DND-41 (cell line): ENCODE measurements around the gene ETFRF1.
A peak's percentile ranks its signal among the peaks of the same experiment; 100 is the strongest.

Source experiments
- ATAC-seq: fragments of 200-7000 bp; cut with Tn5 transposase; 3 replicates; pipeline ENCODE4 v1.9.1; 2021; ENCODE audit warnings: low read depth; ENCODE audit not compliant: insufficient read depth
- DNase-seq: peaks from one replicate; pipeline ENCODE4 v3.0.0-alpha.2; 2020
- H2AFZ ChIP-seq: 2 replicates; pipeline ENCODE4 v1.6.0; 2012; ENCODE audit warnings: low read depth, low read length
- H3K27ac ChIP-seq: 2 replicates; pipeline ENCODE4 v1.5.1; 2012; ENCODE audit warnings: low read length, inconsistent platforms
- H3K27me3 ChIP-seq: fragments of 200-600 bp; sonication (generic); 2 replicates; pipeline ENCODE4 v1.6.0; 2012; ENCODE audit warnings: low read length, mild to moderate bottlenecking, inconsistent platforms; ENCODE audit not compliant: insufficient read depth, poor library complexity
- H3K36me3 ChIP-seq: 2 replicates; pipeline ENCODE4 v1.5.1; 2012; ENCODE audit warnings: low read length, inconsistent platforms; ENCODE audit not compliant: insufficient read depth
- H3K4me1 ChIP-seq: 2 replicates; pipeline ENCODE4 v1.5.1; 2012; ENCODE audit warnings: mild to moderate bottlenecking, low read length; ENCODE audit not compliant: insufficient read depth
- H3K4me2 ChIP-seq: 2 replicates; pipeline ENCODE4 v1.6.0; 2012; ENCODE audit warnings: mild to moderate bottlenecking, moderate library complexity, low read length, inconsistent platforms; ENCODE audit not compliant: insufficient read depth
- H3K4me3 ChIP-seq, 2 experiments: fragments of 200-600 bp in 1 of 2; shearing (Covaris generic) in 1 of 2; 2 replicates each; pipeline ENCODE4 v1.5.1; 2012 to 2016; ENCODE audit warnings: inconsistent platforms in 2 of 2, low read length in 2 of 2, mild to moderate bottlenecking in 2 of 2, low read depth in 1 of 2, moderate library complexity in 1 of 2
- H3K79me2 ChIP-seq: 2 replicates; pipeline ENCODE4 v1.6.0; 2012; ENCODE audit warnings: low read length, inconsistent platforms; ENCODE audit not compliant: insufficient read depth
- H3K9ac ChIP-seq: 2 replicates; pipeline ENCODE4 v1.6.0; 2012; ENCODE audit warnings: low read depth, mild to moderate bottlenecking, inconsistent platforms, low read length, moderate library complexity
- H3K9me3 ChIP-seq: 2 replicates; pipeline ENCODE4 v1.5.1; 2012; ENCODE audit warnings: low read length, moderate library complexity, mild to moderate bottlenecking, inconsistent platforms; ENCODE audit not compliant: insufficient read depth, severe bottlenecking
- H4K20me1 ChIP-seq: 2 replicates; pipeline ENCODE4 v1.6.0; 2012; ENCODE audit warnings: low read length; ENCODE audit not compliant: insufficient read depth
- CTCF ChIP-seq: IDR thresholded peaks from 2 replicates; pipeline ENCODE4 v1.5.1; 2012; ENCODE audit warnings: borderline replicate concordance, low read length, moderate library complexity, mild to moderate bottlenecking; ENCODE audit not compliant: poor library complexity, severe bottlenecking; ENCODE audit errors: extremely low read depth
- EZH2 ChIP-seq: IDR thresholded peaks from 3 replicates; pipeline ENCODE4 v1.6.1; 2012; ENCODE audit warnings: borderline replicate concordance, low read depth, mild to moderate bottlenecking, moderate library complexity, low read length, inconsistent platforms; ENCODE audit not compliant: severe bottlenecking

ETFRF1 gene

GRCh38 chr12:25152055-25152454 is 43.0 kb upstream of the ETFRF1 start:
- Histone ChIP-seq H3K9me3 (no peaks in the 10 kb centered on the region), H3K4me1 (peaks cover 7% of the 10 kb centered on the region), H4K20me1 (no peaks in the 10 kb centered on the region), H3K9ac (no peak overlapping the region), H3K27ac (no peak overlapping the region), H2AFZ (no peak overlapping the region), H3K4me2 (no peak overlapping the region), H3K27me3 (no peaks in the 10 kb centered on the region), H3K4me3 (no peak overlapping the region), H3K36me3 (no peaks in the 10 kb centered on the region), H3K79me2 (no peaks in the 10 kb centered on the region)
- ATAC-seq: no peak
- TF ChIP-seq EZH2: no peak
- TF ChIP-seq CTCF: no peak
- no peak for DNase-seq

- TF ChIP-seq EZH2: no peak
- peak; percentile 80 for TF ChIP-seq CTCF
- Histone ChIP-seq H3K27me3 (no peaks in the 10 kb centered on the region), H3K9me3 (no peaks in the 10 kb centered on the region), H3K4me2 (peak overlapping the region; percentile 51; the same call in 1 of the 2 replicates), H3K9ac (0 out of 2 replicates have a peak overlapping the region, but pooled peaks have one; percentile 17), H4K20me1 (no peaks in the 10 kb centered on the region), H3K27ac (no peak overlapping the region), H3K36me3 (no peaks in the 10 kb centered on the region), H2AFZ (peak overlapping the region; percentile 66), H3K79me2 (no peaks in the 10 kb centered on the region), H3K4me1 (peaks cover 7% of the 10 kb centered on the region), H3K4me3 (no peak overlapping the region)
- ATAC-seq: no peak
- no peak for DNase-seq
Measured at GRCh38 chr12:25155022-25155576, 39.9 kb upstream of the ETFRF1 start.

- DNase-seq: no peak
- Histone ChIP-seq H3K4me1 (peaks cover 7% of the 10 kb centered on the region), H3K9ac (no peak overlapping the region), H3K79me2 (no peaks in the 10 kb centered on the region), H3K27ac (no peak overlapping the region), H4K20me1 (no peaks in the 10 kb centered on the region), H3K4me2 (no peak overlapping the region), H2AFZ (no peak overlapping the region), H3K4me3 (no peak overlapping the region), H3K9me3 (no peaks in the 10 kb centered on the region), H3K36me3 (no peaks in the 10 kb centered on the region), H3K27me3 (no peaks in the 10 kb centered on the region)
- ATAC-seq: no peak
- TF ChIP-seq EZH2 (no peak), CTCF (no peak)
Measured at GRCh38 chr12:25156061-25156460, 39.0 kb upstream of the ETFRF1 start.

- Histone ChIP-seq H4K20me1 (no peaks in the 10 kb centered on the region), H3K4me2 (no peak overlapping the region), H2AFZ (no peak overlapping the region), H3K36me3 (no peaks in the 10 kb centered on the region), H3K79me2 (no peaks in the 10 kb centered on the region), H3K9me3 (no peaks in the 10 kb centered on the region), H3K27me3 (peaks cover 6% of the 10 kb centered on the region), H3K4me3 (no peak overlapping the region), H3K27ac (no peak overlapping the region), H3K9ac (no peak overlapping the region), H3K4me1 (no peaks in the 10 kb centered on the region)
- no peak for ATAC-seq
- TF ChIP-seq CTCF (no peak), EZH2 (no peak)
- no peak for DNase-seq
Measured at GRCh38 chr12:25162866-25163265, 32.2 kb upstream of the ETFRF1 start.
